ENCODE results near the gene PCDHGA7.
"Not testable (repeated sequence)": the region's sequence is repeated elsewhere in the genome, so short reads cannot be mapped to it uniquely, and the experiment has no call there.

PCDHGA7 gene

GRCh38 chr5:141363952-141364660, 18.4 kb upstream of the PCDHGA7 start, which contains the start of gene PCDHGA5:
PCDHGA5 (plus strand) TSS chr5:141364162; CDS start chr5:141364331, 169 bp downstream.
- in situ Hi-C loops (cut with HindIII; ENCODE audit: low sequenced_read_pairs): no loop called here

GRCh38 chr5:141366016-141366896, 16.3 kb upstream of the PCDHGA7 start:
- in situ Hi-C loops (cut with HindIII; ENCODE audit: low sequenced_read_pairs): no loop called here

GRCh38 chr5:141369994-141370848, 12.3 kb upstream of the PCDHGA7 start, which contains the start of gene PCDHGB3:
PCDHGB3 (plus strand) TSS chr5:141370242; CDS start chr5:141370395, 153 bp downstream.
- in situ Hi-C loops (cut with HindIII; ENCODE audit: low sequenced_read_pairs): no loop called here

GRCh38 chr5:141371572-141372475, 10.7 kb upstream of the PCDHGA7 start:
- in situ Hi-C loops (cut with HindIII; ENCODE audit: low sequenced_read_pairs): no loop called here

- in situ Hi-C loops (cut with HindIII; ENCODE audit: low sequenced_read_pairs): no loop called here
Observed at GRCh38 chr5:141373673-141374317, 8.7 kb upstream of the PCDHGA7 start, which contains the start of gene PCDHGA6. PCDHGA6 (plus strand) TSS chr5:141373891; CDS start chr5:141374084, 193 bp downstream.

GRCh38 chr5:141374627-141375026, 7.9 kb upstream of the PCDHGA7 start:
- in situ Hi-C loops (cut with HindIII; ENCODE audit: low sequenced_read_pairs): no loop called here

- in situ Hi-C loops (cut with HindIII; ENCODE audit: low sequenced_read_pairs): not testable (repeated sequence)
Observed at GRCh38 chr5:141375444-141376155, 6.9 kb upstream of the PCDHGA7 start.

- in situ Hi-C loops (cut with HindIII; ENCODE audit: low sequenced_read_pairs): no loop called here
Observed at GRCh38 chr5:141383345-141383744, 803 bp downstream of the PCDHGA7 start.

- in situ Hi-C loops (cut with HindIII; ENCODE audit: low sequenced_read_pairs): no loop called here
Observed at GRCh38 chr5:141384471-141385267, 2.1 kb downstream of the PCDHGA7 start.

GRCh38 chr5:141387557-141388311, 5.2 kb downstream of the PCDHGA7 start, which contains the start of gene PCDHGB4:
PCDHGB4 (plus strand) TSS chr5:141387698; CDS start chr5:141387885, 187 bp downstream.
- in situ Hi-C loops (cut with HindIII; ENCODE audit: low sequenced_read_pairs): not testable (repeated sequence)

GRCh38 chr5:141388661-141389060, 6.1 kb downstream of the PCDHGA7 start:
- in situ Hi-C loops (cut with HindIII; ENCODE audit: low sequenced_read_pairs): no loop called here

GRCh38 chr5:141389153-141390042, 6.9 kb downstream of the PCDHGA7 start:
- in situ Hi-C loops (cut with HindIII; ENCODE audit: low sequenced_read_pairs): no loop called here

GRCh38 chr5:141392429-141393198, 10.1 kb downstream of the PCDHGA7 start, which contains the start of gene PCDHGA8:
PCDHGA8 (plus strand) TSS chr5:141392633; CDS start chr5:141392814, 181 bp downstream.
- in situ Hi-C loops (cut with HindIII; ENCODE audit: low sequenced_read_pairs): no loop called here

- in situ Hi-C loops (cut with HindIII; ENCODE audit: low sequenced_read_pairs): no loop called here
Observed at GRCh38 chr5:141393267-141393666, 10.7 kb downstream of the PCDHGA7 start.

Measured in DLD1 (cell line).